Embryonic facial prominence (tissue), 1 donor: Measurements from ENCODE around the gene DOCK2.

Source experiments
- DNase-seq: peaks from one replicate; pipeline ENCODE4 v3.0.0-alpha.2; 2016; ENCODE audit errors: extremely low spot score

DOCK2 gene

DNA sequence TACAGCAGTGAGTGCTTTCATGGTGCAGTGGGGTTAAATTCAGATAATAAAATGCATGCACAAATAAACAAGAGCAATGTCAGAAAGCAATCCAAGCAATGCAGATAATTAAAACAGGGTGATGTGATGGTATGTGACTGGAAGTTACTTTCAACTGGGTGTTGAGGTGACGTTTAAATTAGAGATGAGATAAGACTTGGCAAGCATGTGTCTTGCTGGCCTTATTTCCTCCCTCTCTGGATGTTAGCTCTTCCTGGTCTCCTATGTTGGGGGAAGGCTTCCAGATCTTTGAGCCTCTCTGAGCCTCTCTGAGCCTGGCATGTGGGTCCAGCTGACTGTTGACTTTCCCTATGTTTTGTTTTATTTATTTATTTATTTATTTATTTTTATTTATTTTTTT lies 54.4 kb downstream of the DOCK2 start:
- DNase-seq = no peak

DNA sequence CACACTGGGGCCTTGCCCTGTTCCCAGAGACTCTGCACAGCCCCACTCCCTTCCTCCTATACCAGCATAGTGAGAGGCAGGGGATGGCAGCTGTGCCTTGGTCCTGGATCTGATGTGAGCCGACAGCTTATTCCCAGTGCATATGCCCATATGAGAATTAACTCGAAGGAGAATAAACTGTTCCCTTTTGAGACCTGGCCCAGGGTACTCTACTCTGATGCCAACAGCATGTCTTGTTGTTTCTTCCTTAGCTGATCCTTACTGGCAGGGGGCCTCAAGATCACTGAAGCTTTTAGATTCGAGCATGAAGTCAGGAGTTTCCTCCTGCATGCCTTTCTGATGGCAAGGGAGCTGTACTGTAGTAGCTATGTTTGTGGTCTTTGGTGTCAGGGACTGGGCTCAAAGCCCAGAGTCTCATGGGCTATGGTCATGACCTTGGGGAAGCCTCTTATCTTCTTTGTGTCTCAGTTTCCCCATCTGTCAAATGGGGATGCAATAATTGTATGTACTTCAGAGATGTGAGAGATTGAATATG lies 57.1 kb downstream of the DOCK2 start:
- no peak for DNase-seq

DNA sequence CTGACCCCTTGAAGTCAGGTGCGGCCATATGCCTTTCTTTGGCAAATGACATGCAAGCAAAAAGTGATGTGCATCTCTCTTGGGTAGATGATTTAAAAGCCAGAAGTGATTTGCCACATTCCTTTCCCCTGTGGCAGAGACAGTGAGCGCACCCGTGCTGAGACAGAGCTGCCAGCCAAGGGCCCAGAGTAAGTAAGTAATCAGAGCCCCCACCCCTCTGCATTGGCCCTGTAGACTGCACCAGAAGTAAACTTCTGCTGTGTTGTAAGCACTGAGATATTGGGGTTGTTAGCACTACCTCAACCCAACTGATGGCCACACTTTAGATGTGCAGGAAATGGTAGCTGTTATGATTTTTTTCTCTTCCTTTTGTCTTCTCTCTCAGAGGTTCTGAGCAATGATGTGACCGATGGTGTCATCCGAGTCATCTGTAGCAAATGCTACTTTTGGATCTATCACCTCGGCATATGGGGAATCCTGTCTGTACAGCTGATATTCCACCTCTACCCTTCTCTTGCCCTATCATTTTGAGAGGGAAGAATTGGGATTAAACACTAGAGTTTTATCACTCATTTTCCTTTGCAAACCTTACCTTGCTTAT lies 58.0 kb downstream of the DOCK2 start:
- DNase-seq = no peak

DNA sequence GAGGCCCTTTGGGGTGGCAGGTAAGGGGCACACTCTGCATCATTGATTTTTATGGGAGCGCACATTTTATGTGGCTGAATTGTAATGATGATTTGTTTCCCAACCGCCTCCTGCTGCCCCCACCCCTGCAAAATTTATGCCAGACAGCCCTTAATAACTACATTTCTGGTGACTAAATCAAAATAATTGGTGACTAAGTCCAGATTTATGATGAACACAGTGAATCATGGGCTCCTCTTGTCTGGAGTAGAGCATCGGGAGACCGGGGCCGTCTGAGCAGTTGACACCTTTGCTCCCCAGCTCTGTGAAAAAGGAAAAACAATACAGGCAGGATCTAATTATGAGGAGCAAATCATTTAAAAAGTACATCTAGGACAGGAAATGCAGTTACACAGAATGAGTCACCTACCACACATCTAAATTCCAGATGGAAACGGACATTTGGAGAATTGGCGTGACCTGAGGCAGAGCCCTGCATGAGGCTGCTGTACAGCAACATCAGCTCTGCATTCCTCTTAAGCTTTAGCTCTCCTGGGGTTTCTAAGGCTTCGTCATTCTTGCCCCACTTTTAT lies 58.9 kb downstream of the DOCK2 start:
- no peak for DNase-seq

DNA sequence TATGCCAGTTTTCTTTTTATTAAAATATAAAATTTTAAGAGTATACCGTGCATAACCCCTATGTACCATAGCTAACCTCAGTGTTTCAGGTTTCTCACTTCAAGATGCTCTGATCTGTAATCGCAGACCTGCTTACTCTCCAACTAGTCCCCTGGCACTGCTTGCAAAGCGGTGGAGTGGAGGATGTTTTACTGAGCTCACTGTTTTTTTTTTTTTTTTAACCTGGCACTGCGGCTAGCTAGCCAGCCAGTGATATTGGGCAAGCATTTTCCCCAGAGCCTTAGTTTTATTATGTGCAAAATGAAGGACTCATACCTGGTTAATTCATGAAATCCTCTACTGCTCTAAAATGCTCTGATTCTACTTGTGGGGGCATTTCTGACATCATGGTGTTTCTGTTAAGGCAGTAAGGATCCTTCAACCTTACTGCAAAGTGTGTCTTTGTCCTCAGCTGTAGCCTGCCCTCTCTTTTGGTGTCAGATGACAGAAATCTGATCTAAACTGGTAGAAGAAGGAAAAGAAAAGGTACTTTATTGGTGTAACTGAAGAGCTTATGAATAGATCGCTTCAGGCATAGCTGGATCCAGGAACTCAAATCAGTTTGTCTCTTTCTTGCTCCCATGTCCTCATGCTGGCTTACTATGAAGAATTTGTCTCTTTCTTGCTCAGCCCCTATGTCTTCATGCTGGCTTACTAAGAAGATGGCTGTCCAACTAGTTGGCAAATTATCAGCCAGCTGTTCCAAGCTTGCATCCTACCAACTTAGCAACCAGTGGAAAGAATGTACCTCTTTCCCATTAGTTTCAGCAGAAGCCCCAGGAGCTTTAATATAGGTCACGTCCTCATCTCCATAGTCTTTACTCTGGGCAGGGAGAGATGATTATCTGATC lies 59.8 kb downstream of the DOCK2 start:
- no peak for DNase-seq

DNA sequence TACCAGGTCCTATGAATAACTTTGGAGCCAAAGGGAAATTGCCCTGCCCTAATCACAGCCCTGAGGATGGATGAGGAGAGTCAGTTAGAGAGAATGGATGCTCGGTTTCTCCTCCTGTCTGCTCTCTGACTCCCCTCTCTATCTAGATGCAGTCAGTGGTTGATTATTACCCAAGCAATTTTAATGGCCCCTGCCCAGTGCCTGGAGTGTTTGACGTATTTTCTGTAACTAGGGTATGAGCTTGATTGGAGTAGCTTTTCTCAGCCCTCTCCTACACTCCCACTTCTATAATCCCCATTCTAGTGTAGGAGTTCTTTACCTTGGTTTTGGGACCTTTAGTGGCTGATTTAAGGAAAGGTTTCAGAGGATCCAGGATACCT lies 60.4 kb downstream of the DOCK2 start:
- no peak for DNase-seq

DNA sequence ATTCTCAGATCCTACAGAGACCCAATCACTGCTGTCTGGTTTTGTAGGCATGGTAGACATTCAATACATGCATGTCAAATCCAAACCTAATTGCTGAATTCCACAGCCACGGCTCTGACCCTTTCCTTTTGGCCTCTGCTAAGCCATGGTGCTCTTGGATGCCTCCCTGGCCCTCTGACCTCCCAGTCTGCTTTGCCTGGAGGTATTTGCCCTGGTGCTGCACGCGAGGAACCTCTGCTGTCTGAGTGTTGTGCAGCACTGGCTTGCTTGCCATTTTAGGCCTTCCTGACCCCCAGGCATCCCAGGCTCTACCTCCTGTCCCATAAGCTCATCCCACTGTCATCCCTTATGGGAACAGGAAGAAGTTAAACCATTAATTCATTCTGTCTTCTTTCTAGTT lies 60.9 kb downstream of the DOCK2 start:
- no peak for DNase-seq

DNA sequence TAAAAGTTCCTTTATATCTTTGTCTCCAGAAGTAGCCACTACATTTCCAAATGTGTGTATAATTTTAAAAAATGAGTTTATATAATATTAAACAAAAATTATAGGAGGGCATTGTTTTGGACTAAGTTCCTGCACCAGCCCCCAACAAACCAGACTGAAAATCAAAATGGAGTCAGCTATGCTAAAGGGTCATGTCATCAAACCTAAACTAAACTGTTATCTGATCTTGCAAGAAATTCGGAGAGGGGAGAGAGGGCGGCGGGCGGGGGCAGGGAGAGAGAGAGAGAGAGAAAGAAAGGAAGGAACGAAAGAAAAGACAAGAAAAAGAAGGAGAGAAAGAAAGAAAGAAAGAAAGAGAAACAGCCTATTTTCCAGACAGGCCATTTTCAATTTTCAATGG lies 63.5 kb downstream of the DOCK2 start:
- DNase-seq = no peak

DNA sequence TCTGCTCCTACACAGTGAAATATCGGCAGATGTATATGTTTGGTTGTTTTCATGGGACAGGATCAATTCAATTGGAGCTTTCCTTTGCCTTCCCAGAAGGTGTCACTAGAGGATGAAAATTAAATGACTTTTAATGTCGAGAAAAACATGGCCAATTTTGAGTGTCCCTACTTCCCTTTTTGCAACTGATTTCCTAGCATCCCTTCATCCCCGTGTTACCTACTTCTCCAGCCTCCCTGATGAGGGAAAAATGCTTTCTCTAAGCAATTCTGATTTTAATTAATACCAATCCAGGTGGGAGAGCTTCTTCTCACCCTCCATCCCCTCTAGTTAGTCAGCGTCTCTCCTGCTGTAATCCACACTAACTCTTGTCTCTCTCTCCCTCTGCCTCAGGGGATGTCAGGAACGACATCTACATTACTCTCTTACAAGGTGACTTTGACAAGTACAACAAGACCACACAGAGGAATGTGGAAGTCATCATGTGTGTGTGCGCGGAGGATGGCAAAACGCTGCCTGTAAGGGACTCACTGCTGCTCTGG lies 64.9 kb downstream of the DOCK2 start:
- no peak for DNase-seq

DNA sequence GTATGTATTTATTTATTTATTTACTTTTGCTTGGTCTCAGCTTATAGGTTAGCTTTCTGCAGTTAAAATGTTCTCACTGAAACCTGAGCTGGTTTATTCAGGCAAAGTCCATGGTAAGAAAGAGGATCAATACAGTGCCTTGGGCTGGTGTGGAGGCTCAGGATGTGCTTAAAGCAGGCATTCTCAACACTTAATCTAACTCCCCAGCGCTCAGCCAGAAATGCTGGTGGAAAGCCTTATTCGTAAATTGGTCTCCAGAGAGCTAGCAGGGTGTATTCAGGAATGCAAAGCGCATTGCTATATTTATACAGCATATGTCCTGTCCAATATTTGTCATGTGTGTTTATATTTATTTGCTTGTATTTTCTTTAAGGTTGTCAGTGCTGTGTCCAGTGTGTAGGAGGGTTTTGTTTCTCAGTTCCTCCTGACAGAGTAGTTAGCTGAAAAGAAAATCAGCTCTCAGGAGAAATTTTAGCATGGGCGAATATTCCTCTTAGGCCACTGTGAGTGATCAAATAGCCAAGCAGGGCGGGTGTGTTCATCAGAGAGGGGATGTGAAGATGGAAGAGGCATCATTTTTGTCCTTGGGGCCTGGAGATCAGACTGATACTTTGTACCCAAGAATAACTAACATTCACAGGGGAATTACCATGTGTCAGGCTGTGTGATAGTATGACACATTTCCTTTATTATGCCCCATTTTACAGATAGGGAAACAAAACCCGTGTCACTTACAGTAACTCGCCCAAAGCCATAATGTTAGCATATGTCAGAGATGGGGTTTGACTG lies 65.8 kb downstream of the DOCK2 start:
- DNase-seq = no peak

DNA sequence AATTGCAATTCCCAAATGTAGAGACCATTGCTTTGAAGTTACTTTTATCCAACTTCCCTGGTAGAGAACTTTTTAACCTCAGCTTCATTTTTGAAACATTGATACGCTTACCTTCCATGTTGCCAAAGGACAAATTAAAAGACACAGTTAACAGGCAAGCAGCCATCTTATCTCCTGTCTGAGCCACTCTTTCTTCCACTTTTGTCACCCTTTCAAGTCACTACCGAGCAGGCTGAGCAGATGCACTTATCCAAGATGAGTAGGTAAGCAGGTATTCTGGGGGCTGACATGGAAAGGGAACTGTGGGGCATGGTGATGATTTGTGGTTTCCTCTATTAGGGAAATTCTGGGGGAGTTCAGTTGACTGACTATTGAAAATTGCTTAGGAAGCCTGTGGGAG lies 66.7 kb downstream of the DOCK2 start:
- no peak for DNase-seq

DNA sequence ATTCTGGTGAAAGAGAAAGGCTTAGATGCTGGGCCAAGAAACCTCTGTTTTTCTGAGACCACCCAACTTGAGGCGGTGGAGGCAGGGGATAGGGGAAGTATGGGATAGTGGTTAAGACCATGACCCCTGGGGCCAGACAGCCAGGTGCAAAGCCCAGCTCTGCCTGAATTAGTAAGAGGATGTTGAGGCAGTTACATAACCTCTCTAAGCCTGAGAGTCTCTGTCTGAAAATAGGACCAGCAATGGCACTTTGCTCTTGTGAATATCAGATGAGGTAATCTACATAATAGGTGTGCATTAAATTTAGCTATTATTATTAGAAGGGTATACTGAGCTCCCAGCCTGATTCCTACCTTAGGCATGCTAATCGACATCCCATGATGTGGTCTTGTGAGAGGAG lies 68.2 kb downstream of the DOCK2 start:
- no peak for DNase-seq

DNA sequence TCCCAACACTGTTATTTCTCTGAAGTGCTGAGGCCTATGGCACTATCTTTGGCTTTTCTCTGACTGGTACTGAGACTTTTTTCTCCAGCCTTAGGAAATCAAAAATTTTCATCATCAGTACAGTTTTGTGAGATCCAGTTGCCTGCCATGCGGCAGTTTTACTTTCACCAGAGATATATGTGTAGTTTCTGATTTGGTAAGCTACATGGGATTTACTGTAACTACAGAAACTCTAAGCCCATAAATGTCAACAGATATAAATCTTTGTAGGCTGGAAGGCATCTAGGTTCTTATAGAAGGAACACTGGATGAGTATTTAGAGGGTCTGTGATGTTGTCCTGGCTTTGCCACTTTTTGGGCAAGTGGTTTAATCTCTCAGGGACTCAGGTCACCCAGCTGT lies 69.0 kb downstream of the DOCK2 start:
- DNase-seq = no peak

DNA sequence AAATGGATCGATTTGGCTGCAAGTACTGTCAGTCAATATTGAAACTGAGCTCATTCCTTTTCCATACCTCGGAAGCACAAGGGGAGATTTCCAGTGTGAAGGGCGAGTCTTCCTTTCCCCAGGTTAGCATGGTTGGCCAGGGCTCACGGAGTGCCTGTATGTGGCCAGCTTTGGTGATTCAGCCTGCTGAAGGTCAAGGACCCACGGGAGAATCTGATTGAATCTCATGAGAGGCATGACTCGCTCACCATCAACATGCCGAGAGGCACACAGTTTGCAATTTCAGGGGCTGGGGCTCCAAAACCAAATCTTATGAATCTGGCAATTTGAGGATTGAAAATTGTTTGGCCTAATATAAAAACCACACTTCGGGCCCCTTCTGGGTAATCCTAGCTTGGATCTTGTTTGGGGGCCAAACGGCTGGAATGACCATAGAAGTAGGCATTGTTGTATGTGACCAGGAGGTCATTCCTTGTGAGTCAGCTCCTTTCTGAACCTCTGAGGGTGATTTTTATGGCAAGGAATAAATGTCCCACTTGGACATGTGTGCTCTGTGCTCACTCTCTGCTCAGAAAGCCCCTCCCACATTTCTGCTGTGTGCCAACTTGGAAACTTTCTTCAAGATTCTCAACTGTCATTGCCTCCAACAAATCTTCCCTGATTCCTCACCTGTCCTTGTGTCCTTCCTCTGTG lies 69.8 kb downstream of the DOCK2 start:
- DNase-seq = no peak

DNA sequence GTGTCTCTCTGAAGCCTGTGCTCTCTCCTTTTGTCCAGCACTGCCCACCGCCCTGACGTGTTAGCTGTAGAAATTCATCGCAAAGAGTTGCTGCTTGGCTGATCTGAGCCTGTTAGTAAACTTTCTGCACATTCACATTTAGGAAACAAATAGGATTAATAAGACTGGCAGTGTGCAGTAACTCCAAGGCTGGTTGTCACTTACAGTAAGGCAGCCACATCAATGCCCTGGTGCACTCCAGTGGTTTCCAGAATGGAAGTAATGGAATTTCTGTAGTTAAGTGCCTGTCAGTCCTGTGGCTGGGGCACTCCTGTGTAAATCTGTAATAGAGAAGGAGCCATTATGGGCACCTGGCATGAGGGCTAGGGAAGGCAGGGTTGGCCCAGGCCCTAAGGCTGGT lies 70.6 kb downstream of the DOCK2 start:
- no peak for DNase-seq

DNA sequence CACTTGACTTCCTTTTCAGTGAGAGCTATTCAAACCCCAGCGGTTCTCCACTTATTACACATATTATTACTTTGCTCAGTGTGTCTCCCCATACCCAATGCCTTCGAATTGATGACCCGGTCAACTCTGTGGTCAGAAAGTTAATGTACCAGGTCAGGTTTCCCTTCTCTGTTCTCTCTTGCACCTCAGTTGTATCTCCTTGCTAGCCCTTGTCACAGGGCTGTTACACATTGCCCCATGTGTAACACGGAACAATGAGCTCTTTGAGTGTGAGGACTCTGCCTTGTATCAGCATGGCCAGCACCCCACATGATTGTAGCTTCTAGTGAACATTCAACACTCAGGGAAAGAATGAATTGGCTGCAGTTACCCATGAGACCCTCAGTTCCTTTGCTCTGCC lies 73.6 kb downstream of the DOCK2 start:
- no peak for DNase-seq

DNA sequence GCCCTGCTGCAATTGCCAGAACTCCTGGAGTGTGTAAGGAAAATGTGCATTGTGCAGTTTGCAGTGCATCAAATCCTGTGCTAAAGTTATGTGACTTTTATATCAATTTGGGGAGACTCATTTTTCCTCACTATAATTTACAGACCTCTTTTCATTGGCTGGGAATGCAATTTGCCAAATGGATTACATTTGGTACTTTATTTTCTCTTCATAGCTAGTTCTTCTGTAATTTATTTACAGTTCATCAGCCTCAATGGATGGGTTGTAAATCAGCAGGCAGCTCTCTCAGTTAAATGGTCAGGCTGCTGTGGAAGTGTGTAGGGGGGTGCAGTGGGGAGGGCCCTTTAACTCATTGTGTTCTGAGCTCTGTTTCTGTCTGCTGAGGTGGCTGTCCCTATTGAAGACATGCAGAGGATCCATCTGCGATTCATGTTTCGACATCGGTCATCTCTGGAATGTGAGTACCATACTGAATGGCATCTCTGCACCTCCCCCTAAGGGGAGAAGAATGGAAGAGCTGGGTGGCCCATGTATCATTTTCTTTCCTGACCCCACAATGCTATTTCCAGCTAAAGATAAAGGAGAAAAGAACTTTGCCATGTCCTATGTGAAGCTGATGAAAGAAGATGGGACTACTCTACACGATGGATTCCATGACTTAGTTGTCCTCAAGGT lies 74.6 kb downstream of the DOCK2 start:
- DNase-seq = no peak

DNA sequence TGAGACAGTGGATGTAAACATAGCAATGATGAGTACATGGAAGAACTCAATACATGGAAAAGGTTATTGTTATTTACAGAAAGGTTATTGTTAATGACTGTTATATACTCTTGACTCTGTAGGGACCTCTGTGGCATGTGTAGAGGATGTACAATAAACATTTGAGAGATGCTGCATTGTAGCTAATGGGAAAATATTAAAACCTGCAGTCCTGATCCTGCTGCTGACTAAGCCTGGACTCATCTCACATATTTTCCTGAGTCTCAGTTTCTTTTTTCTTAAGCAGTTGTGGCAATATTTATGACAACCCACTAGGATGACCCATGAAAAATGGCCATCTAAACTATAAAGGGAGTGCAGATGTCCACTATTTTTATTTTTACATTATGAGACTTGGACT lies 75.4 kb downstream of the DOCK2 start:
- DNase-seq = no peak

DNA sequence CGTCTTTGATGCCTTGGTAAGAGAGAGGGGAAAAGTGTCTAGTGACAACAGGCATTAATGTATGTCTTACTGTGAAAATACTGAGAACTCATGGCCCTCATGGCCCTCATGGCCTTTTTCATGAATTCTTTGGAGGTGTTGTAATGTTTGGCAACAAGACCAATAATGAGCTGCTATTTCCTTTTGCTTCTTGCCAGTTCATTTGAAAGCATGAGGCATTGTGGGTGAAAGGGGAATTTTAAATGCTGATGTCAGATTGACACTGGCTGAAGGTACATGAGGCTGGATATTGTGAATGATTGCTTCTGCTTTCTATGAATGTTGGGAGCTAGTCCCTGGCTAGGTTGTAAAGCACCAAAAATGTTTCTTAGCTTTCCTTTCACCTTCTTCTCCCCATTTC lies 79.2 kb downstream of the DOCK2 start:
- DNase-seq = no peak

DNA sequence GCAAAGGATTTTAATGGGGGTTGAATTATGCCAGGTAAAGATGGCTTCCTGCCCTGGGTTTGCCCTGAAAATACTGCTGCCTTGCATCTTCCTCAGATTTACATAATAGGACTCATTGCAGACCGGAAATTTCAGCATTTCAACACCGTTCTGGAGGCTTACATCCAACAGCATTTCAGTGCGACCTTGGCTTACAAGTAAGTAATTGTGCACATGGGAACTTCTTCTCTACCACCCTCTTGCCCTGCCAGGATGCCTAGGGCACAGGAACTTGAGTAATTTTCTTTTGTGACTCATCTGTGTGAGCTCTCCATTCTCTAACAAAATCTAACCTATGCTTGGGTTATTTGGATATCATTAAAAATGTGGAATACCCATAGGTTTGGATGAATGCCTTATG lies 80.2 kb downstream of the DOCK2 start:
- no peak for DNase-seq
